OCI-LY1 (cell line): Measurements from ENCODE around the gene MPZ.
A peak's percentile ranks its signal among the peaks of the same experiment; 100 is the strongest.

Source experiments
- H2AFZ ChIP-seq: fragments of 200-600 bp; sonication (generic), shearing (Covaris generic); 2 replicates; pipeline ENCODE4 v1.6.0; 2014; ENCODE audit warnings: antibody characterized with exemption, mild to moderate bottlenecking, low read length
- H3F3A ChIP-seq: fragments of 200-600 bp; sonication (generic), shearing (Covaris generic); 2 replicates; pipeline ENCODE4 v1.6.0; 2014; ENCODE audit warnings: mild to moderate bottlenecking, antibody characterized with exemption, low read length, moderate library complexity; ENCODE audit not compliant: insufficient read depth
- H3K27ac ChIP-seq: fragments of 200-600 bp; sonication (generic); 2 replicates; pipeline ENCODE4 v1.5.1; 2014; ENCODE audit warnings: low read length, mixed run types, mild to moderate bottlenecking, low read depth; ENCODE audit not compliant: poor library complexity, severe bottlenecking
- H3K27me3 ChIP-seq: fragments of 200-600 bp; sonication (generic); 2 replicates; pipeline ENCODE4 v1.6.0; 2014; ENCODE audit warnings: antibody characterized with exemption, mild to moderate bottlenecking, low read length, moderate library complexity; ENCODE audit not compliant: insufficient read depth
- H3K36me3 ChIP-seq: fragments of 200-600 bp; sonication (generic); 2 replicates; pipeline ENCODE4 v1.6.1; 2014; ENCODE audit warnings: mild to moderate bottlenecking, antibody characterized with exemption, low read length, moderate library complexity, mixed read lengths; ENCODE audit not compliant: insufficient read depth
- H3K4me1 ChIP-seq: fragments of 200-600 bp; sonication (generic); 2 replicates; pipeline ENCODE4 v1.5.1; 2014; ENCODE audit warnings: mild to moderate bottlenecking, low read length, moderate library complexity; ENCODE audit not compliant: insufficient read depth, severe bottlenecking
- H3K4me2 ChIP-seq: fragments of 200-600 bp; sonication (generic), shearing (Covaris generic); 2 replicates; pipeline ENCODE4 v1.6.1; 2014; ENCODE audit warnings: low read length
- H3K4me3 ChIP-seq: fragments of 200-600 bp; sonication (generic); 2 replicates; pipeline ENCODE4 v1.5.1; 2014; ENCODE audit warnings: low read length, low read depth, mild to moderate bottlenecking, mixed read lengths; ENCODE audit not compliant: poor library complexity, severe bottlenecking
- H3K79me2 ChIP-seq: fragments of 200-600 bp; shearing (Covaris generic); 2 replicates; pipeline ENCODE4 v1.6.1; 2016; ENCODE audit warnings: mixed run types, low read length, mixed read lengths; ENCODE audit not compliant: insufficient read depth
- H3K9ac ChIP-seq: fragments of 200-600 bp; sonication (generic), shearing (Covaris generic); 2 replicates; pipeline ENCODE4 v1.6.1; 2014; ENCODE audit warnings: mild to moderate bottlenecking, low read length, mixed read lengths
- H3K9me2 ChIP-seq: fragments of 200-600 bp; sonication (generic), shearing (Covaris generic); 2 replicates; pipeline ENCODE4 v1.6.1; 2014; ENCODE audit warnings: low read depth, mild to moderate bottlenecking, low read length, mixed read lengths
- H3K9me3 ChIP-seq: fragments of 200-600 bp; shearing (Covaris generic); 2 replicates; pipeline ENCODE4 v1.6.1; 2014; ENCODE audit warnings: low read length, mixed read lengths
- H4K20me1 ChIP-seq: fragments of 200-600 bp; sonication (generic), shearing (Covaris generic); 2 replicates; pipeline ENCODE4 v1.6.0; 2016; ENCODE audit warnings: mild to moderate bottlenecking, low read length; ENCODE audit not compliant: insufficient read depth
- EZH2 ChIP-seq: fragments of 200-600 bp; sonication (generic), shearing (Covaris generic); IDR thresholded peaks from 2 replicates; pipeline ENCODE4 v1.8.0; 2017; ENCODE audit warnings: borderline replicate concordance, mixed run types, mild to moderate bottlenecking, antibody characterized with exemption, low read length, moderate library complexity, mixed read lengths
- TF ChIP-seq, protein P1 (sequence below): fragments of 200-600 bp; sonication (generic), shearing (Covaris generic); IDR thresholded peaks from 2 replicates; pipeline ENCODE4 v1.5.1; 2017; ENCODE audit warnings: mild to moderate bottlenecking, antibody characterized with exemption, low read length, moderate library complexity, mixed read lengths

MPZ gene

DNA sequence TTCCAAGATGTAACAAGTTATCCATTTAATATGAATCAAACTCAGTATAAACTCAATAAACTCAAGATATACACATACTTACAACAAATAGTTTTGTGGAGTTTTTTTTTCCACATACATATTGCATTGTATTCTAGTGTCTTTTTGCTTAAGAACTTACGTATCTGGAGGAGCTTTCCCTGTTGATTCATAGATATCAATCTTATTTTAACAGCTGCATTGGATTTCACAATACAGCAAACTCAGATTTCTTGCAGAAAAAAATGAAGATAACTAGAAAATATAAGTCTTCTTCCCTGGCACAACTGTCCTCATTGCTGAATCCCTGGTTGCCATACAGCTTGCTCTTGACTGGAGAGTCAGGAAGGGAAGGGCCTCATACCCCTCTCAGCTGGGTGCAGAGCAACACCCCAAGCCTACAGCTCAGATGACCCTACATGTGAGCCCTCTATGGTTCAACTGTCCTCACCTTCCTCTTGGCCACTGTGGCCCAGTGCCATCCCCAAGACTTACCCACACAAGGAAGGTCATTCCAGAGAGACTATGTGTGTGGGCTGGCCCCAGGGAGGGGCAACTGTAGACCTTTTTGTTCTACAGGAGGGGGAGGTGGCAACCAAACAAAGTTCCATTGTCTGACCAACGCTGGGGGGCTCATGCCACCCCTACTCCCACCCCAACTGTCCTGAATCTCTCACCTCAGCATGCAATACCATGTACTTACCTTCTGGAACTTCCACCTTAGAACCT is 1.7 kb downstream of the MPZ start:
- peaks cover 35% of the 10 kb centered on the region for H3K4me1 ChIP-seq
- H3K4me2 ChIP-seq, result no peak overlapping the region

DNA sequence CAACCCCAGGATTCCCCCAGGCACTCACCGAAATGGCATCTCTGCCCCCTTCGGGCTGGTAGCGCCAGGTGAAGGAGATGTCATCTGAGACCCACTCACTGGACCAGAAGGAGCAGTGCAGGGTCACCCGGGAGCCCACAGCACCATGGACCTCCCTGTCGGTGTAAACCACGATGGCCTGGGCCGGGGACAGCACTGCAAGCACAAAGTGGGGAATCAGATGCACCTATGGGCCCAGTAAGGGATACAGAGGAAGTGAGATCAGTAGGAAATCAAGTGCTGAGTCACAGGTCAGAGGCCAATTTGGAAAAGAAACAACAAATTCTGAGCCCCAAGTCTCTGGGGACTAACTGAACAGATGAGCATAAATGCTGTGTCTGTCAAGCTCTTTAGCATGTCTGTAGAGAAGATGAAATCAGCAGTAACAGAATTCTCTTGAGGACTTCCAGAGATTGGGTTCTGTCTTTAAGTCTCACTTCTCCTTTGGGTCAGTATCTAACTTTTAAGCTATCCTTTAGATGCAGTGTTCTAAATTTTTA is 2.5 kb downstream of the MPZ start:
- Histone ChIP-seq H2AFZ (peak overlapping the region; percentile 71; the same call in 1 of the 2 replicates), H3K4me3 (peak overlapping the region; percentile 91), H4K20me1 (no peaks in the 10 kb centered on the region), H3K27ac (peak overlapping the region; percentile 35), H3K36me3 (peaks cover 11% of the 10 kb centered on the region; the same call in 1 of the 2 replicates), H3K79me2 (no peaks in the 10 kb centered on the region; the same call in 1 of the 2 replicates), H3K9me2 (no peaks in the 10 kb centered on the region), H3K9ac (peak overlapping the region; percentile 23; the same call in 1 of the 2 replicates), H3F3A (no peaks in the 10 kb centered on the region; the same call in 1 of the 2 replicates), H3K4me2 (peak overlapping the region; percentile 76), H3K9me3 (no peaks in the 10 kb centered on the region), H3K4me1 (peaks cover 35% of the 10 kb centered on the region), H3K27me3 (no peaks in the 10 kb centered on the region)
- TF ChIP-seq, protein P1, sequence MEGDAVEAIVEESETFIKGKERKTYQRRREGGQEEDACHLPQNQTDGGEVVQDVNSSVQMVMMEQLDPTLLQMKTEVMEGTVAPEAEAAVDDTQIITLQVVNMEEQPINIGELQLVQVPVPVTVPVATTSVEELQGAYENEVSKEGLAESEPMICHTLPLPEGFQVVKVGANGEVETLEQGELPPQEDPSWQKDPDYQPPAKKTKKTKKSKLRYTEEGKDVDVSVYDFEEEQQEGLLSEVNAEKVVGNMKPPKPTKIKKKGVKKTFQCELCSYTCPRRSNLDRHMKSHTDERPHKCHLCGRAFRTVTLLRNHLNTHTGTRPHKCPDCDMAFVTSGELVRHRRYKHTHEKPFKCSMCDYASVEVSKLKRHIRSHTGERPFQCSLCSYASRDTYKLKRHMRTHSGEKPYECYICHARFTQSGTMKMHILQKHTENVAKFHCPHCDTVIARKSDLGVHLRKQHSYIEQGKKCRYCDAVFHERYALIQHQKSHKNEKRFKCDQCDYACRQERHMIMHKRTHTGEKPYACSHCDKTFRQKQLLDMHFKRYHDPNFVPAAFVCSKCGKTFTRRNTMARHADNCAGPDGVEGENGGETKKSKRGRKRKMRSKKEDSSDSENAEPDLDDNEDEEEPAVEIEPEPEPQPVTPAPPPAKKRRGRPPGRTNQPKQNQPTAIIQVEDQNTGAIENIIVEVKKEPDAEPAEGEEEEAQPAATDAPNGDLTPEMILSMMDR, result no peak
- TF ChIP-seq EZH2, result no peak

More for the DNA sequence above, 1.7 kb downstream of the MPZ start:
- no peaks in the 10 kb centered on the region for H3K9me3 ChIP-seq
- no peak overlapping the region for H3K4me3 ChIP-seq
- H3K36me3 ChIP-seq, result peaks cover 11% of the 10 kb centered on the region; the same call in 1 of the 2 replicates
- no peak for TF ChIP-seq EZH2
- TF ChIP-seq, protein P1, result no peak
- no peaks in the 10 kb centered on the region; the same call in 1 of the 2 replicates for H3F3A ChIP-seq
- no peaks in the 10 kb centered on the region; the same call in 1 of the 2 replicates for H3K79me2 ChIP-seq
- no peak overlapping the region for H3K27ac ChIP-seq
- H3K9me2 ChIP-seq, result no peaks in the 10 kb centered on the region
- no peaks in the 10 kb centered on the region for H3K27me3 ChIP-seq
- no peak overlapping the region for H3K9ac ChIP-seq
- no peak overlapping the region for H2AFZ ChIP-seq
- H4K20me1 ChIP-seq, result no peaks in the 10 kb centered on the region

DNA sequence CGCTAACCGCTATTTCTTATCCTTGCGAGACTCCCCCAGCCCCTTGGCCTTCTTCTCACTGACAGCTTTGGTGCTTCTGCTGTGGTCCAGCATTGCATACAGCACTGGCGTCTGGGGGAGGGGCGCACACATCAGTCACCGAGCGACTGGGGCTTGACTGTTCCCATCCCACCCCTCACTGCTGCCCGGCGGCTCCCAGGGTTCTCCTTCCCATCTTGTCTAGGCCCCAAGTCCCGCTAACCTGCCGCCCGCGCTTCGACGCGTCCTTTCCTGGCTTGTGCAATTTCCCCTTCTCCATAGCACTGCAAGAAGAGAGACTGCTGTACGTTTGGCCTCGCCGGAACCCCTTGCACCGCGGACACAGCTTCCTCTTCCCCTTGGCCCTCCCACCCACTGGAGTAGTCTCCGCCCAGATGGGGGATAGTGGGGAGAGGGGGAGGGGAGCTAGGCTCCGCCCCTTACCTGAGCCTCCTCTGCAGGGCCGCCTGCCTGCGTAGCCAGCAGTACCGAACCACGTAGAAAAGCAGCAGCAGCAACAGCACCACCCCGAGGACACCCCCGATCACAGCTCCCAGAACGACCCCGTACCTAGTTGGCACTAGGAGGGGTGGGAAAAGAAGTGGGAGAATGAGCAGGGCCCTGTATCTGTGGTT is 3.8 kb downstream of the MPZ start:
- TF ChIP-seq, protein P1, result peak; percentile 71
- TF ChIP-seq EZH2, result no peak
- Histone ChIP-seq H3K4me3 (peak overlapping the region; percentile 91), H3K36me3 (peaks cover 11% of the 10 kb centered on the region; the same call in 1 of the 2 replicates), H3K4me1 (peaks cover 35% of the 10 kb centered on the region), H3K27ac (peak overlapping the region; percentile 35), H2AFZ (peak overlapping the region; percentile 50; the same call in 1 of the 2 replicates), H3K9ac (peak overlapping the region; percentile 74), H3K9me3 (no peaks in the 10 kb centered on the region), H4K20me1 (no peaks in the 10 kb centered on the region), H3K9me2 (no peaks in the 10 kb centered on the region), H3K27me3 (no peaks in the 10 kb centered on the region), H3K4me2 (peak overlapping the region; percentile 76), H3F3A (no peaks in the 10 kb centered on the region; the same call in 1 of the 2 replicates), H3K79me2 (no peaks in the 10 kb centered on the region; the same call in 1 of the 2 replicates)
